ENCODE data around the gene SUPT20HL1.
"Not testable (repeated sequence)": the region's sequence is repeated elsewhere in the genome, so short reads cannot be mapped to it uniquely, and the experiment has no call there.

SUPT20HL1 gene

DNA sequence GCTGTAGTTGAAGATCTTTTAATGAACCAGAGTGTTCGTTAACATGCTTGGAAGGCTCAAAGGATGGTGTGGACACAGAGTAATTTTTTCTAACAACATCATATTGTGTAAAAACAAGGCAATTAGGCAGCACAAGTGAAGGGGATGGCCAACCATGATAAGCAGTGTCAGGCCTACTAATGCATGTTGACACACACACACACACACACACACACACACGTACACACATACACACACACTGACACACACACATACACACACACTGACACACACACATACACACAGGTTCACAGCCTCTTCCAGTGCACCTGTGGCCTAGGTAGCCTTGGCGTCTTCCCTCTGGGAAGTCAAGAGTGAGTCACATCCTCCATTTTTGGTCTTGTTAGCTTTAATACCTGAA lies at the start of gene SUPT20HL1:
TSS of gene SUPT20HL1 (plus strand) at position 368 of the 400 bp plus-strand sequence. CDS start 2,122 bp downstream, outside the sequence.
- no peak for DNase-seq

DNA sequence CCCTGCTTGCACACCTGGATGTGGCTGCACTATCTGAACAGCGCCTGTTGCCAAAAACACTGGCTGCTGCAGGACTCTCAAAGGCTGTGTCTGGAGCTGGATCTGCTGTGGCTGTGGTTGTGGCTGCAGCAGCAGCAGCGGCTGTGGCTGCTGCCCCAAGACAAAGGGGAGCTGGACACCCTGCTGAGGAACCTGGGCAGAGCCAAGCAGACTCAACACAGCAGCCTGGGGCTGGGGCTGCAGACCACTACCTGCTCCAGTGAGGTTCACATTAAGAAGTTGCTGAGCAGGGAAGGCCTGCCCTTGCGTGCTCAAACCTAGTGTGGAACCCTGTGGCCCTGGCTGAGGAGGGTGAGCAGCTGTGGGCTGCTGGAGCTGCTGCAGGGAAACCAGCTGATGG lies 49.5 kb upstream of the SUPT20HL1 start:
- not testable (repeated sequence) for DNase-seq

DNA sequence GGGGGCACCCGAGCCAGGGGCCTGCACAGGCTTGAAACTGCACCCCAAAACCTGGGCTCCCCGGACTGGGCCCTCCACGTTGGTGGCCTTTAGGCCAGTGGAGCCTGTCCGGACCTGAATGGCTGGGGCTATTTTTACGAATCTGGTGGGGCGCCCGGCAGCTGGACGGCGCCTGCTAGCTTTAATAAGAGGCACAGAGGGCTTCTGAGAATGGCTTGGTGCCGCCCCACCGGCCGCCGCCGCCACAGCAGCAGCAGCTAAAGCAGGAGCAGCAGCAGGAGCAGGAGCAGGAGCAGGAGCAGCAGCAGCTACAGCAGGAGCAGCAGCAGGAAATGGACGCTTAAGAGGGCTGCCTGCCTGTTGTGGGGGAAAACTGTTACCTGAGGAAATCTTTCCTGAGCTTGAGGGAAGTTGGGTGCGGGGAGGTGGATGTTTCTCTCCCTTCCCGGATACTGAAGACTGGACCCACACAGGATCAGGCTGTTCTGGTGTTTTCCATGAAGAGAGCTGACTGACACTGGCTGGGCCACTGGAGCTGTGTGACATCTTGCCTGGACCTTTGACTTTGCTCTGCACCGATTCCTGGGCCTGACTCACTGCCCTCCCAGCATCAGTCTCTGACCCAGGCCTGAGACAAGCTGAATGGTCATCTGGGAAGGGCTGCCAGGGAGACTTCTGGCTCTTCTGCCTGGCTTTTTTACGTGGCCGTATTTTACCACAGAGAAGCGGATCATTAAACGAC lies 48.8 kb upstream of the SUPT20HL1 start:
- DNase-seq: not testable (repeated sequence)

DNA sequence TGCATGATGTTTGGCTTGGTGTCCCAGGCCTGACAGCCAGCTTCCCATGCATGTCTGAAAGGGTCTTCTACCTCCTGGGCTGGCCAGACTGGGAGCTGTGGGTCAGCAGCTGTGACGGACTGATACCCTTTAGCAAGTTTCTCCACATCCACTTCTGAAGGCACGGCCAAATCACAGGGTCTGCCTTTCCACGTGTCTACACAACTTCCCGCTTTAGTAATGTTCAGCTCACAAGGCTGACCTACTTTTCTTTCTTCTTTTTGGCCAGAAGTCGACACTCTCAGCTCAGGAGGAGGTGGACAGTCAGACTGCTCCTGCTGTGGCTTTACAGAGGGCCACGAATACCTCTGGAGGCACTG lies 48.2 kb upstream of the SUPT20HL1 start:
- not testable (repeated sequence) for DNase-seq

DNA sequence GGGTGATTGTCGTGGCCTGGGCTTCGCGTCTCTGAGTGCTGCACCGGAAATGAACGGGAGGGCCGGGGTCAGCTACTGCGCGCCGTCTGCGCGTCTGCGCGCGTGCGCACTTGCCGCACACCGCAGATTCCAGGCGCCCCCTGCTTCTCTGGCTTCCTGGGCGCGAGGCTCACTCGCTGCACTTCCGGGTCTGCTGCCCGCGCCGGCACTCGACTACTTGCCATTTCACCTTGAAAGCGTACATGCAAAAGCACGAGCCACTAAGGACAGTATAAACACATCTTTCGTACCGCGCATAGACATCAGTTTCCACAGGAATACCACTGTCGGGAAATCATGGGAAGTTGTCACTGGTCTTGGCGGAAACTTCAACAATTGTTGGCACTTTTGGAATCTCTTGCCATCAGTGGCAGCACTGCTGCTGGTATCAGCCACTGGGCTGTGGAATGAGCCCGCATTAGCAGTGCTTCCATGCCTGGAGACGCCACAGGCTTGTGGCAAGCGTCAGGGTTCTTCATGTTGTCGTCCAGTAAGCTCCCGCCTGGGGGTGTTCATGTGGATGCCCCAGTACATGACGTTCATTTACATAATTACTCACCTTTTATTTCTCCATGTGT lies 46.3 kb upstream of the SUPT20HL1 start, which contains the start of gene SUPT20HL2:
TSS of gene SUPT20HL2 (minus strand) at position 51 of the 617 bp plus-strand sequence. CDS start 754 bp downstream, outside the sequence.
- DNase-seq: no peak

DNA sequence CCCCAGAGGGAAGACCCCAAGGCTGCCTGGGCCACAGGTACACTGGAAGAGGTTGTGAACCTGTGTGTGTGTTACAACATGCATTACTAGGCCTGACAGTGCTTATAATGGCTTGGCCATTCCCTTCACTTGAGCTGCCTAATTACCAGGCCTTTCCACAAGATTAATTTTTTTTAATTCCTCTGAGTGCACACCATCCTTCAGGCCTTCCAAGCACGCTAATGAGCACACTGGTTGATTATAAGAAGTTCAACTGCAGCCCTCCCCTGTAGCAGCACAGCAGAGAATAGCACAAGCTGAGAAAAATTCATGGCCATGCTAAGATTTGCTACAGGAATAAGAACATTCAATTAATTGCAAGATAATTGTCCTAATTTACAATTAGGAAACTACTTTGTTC lies 44.3 kb upstream of the SUPT20HL1 start:
- DNase-seq: no peak

DNA sequence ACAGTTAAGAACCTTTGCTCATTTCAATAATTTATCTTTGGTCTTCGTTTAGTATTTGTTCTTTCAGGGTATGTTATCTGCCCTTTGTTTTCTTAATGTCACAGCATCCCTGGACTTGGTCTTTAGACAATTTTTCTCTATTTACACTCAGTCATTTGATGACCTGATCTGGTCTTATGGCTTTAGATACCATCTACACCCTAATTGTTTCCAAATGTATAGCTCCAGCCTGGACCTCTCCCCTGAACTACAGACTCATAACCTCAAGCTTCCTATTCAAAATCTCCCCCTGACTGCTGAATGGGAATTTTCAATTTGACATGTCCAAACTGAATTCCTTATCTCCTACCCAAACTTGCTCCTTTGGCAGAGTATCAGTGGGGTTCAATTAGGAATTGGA lies 42.9 kb upstream of the SUPT20HL1 start:
- no peak for DNase-seq

DNA sequence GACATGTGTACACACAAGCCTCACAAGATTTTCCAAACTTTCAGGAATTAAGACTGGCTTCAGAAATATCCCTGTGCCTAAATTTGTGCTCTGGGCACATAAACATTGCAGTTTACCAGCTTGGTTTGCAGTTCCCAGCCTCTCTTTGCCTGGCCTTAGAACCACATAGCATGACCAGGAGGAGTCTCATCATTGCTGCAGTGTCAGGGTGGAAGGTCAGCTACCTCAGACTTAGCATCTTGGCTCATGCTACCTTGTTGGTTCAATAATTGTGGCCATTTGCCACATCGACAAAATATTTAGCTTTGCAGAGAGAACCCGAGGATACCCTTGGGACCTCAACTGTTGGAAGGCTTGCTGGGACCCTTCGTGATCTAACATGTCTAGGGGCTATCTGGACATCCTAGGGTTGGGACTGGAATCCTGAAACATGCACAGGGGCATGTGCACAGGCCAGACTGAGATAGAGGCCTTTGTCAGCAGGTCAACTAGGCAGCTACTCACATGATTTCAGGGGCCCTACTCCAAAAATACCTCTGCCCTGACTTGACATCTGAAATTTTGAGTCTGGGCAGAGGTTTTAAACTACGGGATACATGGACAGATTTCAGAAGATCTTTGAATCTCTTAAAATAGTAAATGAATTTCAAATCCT lies 38.6 kb upstream of the SUPT20HL1 start:
- no peak for DNase-seq

DNA sequence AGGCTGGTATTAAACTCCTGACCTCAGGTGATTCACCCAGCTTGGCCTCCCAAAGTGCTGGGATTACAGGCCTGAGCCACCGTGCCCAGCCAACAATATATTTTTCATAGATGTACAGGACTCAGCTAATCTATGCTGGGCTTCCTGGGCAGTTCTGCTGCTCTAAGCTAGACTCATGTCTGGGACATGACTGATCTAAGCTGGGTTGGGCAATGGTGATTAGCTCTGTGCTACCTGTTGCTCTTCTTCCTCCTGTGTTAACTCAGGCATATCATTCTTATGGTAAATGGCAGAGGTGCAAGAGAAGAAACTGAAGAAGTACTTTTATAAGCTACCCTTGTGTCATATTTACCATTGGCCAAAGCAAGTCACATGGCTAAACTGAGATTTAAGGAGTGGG lies 35.2 kb upstream of the SUPT20HL1 start:
- DNase-seq: no peak

DNA sequence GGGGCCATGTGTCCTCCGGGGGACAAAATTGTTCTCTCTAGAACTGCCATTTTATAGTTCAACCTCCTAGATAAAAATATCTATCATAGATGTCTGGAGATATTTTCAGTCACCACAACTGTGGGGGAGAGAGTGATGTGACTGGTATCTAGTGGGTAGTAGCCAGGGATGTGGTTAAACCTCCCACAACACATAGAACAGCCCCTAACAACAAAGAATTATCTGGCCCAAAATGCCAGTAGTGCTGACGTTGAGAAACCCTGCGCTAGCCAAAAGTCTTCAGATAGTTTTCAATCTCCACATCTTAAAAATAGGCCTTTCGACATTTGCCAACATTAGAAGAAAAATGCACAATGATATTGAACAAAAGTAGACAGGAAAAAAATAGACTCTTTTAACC lies 27.6 kb upstream of the SUPT20HL1 start:
- no peak for DNase-seq

DNA sequence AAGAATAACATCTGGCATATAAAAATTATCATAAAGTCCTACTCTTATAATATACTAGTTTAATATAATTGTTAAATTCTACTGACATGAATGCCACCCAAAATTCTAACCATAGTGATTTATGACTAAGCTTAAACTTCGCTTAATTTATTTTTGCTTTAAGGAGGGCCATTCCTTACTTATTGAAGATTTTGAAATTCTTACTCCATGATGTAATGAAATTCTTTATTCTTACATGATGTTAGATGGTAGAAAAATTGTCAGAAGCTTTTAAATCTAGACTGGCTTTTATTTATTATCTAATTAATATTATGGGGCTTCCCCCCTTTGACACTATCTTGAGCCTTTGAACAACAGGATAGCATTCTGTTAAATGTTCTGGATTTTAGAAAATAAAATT lies 27.1 kb upstream of the SUPT20HL1 start:
- no peak for DNase-seq

DNA sequence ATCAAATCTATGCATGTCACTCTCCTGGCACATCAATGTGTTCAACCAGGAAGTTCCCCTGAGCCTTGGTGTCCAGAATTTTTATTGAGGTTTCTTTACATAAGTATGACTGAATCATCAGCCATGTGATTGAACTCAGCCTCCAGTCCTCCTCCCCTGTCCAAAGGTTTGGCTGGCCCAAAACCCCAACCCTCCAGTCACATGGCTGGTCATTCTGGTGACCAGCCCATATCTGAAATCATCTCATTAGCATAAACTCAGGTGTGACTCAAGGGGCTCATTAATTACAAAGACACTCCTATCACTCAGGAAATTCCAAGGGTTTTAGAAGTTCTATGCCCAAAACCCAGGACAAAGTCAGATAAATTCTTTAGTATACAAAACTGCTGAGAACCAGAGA lies 26.0 kb upstream of the SUPT20HL1 start:
- DNase-seq: no peak

DNA sequence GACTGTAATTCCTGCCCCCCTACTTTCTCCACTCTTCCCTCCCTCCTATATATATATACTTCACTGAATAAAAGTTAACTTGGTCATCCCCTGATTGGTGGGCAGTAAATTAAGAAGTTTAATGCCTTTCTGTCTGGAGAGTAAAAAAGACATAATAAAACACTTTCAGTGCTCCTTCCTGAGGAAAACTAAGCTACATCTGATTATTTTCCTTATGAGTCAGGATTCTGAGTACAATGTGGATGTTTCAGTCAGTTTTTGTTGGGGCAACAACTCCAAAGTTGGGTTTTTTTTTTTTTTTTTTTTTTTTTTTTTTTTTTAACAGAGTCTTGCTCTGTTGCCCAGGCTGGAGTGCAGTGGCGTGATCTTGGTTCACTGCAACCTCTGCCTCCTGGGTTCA lies 24.6 kb upstream of the SUPT20HL1 start:
- DNase-seq: no peak

DNA sequence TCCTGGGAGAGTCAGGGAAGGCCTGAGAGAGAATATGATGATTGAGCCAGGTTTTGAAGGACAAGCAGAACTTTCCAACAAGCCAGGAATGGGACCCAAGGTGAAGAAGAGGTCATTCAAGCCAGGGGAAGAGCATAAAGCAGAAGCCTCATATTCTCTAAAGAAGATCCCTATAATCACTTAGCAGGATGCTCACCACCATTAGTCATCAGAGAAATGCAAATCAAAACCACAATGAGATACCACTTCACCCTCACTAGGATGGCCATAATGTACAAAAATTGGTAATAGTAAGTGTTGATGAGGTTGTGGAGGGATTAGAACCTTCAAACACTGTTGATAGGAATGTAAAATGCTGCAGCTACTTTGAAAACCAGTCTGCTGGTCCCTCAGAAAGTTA lies 20.5 kb upstream of the SUPT20HL1 start:
- no peak for DNase-seq

DNA sequence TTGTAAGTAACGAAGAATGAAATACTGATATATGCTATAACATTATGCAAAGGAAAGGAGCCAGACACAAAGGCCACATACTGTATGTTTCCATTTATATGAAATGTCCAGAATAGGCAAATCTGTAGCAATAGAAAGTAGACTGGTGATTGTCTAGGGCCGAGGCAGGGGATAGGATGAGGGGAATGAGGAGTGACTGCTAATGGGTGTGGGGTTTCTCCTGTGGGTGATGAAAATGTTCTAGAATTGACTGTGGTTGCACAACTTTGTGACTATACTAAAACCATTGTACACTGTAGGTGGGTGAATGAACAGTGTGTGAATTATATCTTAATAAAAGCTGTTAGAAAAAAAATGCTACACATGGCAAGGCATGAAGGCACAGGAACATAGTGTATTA lies 19.9 kb upstream of the SUPT20HL1 start:
- DNase-seq: no peak

DNA sequence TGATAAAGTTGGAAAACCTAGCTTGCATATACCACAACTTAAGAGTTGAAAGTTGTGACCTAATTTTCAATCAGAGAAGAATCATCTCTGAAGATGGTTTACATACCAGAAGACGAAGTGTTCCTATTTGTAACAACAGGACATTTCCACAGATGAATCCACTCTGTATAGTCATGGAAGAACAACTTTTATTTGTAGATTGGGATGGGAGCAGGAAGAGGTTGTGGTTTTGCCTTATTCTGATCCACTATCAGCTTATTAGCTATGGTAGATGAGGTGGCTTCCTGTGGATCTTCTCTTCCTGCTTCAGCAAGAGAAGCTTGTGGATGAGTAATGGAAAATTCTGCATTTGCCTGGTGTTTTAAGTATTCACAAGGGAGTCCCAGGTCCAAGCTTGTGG lies 18.6 kb upstream of the SUPT20HL1 start:
- no peak for DNase-seq

DNA sequence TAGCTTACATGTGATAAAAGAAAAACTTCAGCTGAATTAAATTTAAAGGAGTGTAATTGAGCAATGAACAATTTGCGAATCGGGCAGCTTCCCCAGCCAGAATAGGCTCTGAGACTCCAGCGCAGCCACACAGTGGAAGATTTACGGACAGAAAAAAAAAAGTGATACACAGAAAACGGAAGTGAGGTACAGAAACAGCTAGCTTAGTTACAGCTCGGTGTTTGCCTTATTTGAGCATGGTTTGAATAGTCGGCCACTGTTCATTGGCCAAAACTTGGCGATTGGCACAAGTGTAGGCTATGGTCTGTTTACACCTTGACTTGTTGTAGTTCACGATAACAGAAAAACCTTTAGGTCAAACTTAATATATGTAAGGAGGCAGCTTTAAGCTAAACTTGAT lies 16.7 kb upstream of the SUPT20HL1 start:
- DNase-seq: no peak

DNA sequence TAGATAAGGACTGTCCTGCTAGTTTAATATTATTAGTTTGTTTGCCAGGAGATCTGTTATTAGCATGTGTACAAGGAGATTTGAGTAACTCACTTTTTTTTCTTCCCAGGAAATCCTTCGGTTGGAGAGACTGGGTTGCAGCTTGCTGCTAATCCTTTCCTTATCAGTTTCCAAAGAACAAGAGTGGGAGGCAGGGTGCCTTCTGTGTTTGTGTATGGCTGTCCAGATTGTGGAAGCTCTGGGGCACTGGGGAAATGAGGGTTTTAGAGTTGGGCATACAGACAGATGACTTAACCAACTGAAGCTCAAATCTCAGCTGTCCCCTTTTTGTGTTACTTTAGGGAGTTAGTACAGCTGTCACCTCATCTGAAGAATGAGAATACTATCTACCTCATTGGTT lies 12.6 kb upstream of the SUPT20HL1 start:
- no peak for DNase-seq

DNA sequence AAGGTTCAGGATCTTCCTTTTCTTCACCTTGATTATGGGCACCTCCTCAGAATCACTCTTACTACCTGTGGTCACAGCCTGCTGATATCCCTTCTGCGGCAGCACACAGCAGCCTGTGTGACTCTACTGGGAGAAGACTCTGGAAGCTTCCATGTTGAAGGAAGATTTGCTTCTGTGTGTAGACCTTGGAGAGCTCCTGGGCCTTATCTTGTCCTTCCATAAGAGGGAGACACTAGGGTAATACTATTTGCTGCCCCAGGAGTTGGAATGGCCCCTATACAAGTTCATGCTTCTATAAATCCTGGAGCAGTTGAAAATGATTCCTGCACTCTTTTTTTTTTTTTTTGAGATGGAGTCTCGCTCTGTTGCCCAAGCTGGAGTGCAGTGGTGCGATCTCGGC lies 10.2 kb upstream of the SUPT20HL1 start:
- DNase-seq: no peak

DNA sequence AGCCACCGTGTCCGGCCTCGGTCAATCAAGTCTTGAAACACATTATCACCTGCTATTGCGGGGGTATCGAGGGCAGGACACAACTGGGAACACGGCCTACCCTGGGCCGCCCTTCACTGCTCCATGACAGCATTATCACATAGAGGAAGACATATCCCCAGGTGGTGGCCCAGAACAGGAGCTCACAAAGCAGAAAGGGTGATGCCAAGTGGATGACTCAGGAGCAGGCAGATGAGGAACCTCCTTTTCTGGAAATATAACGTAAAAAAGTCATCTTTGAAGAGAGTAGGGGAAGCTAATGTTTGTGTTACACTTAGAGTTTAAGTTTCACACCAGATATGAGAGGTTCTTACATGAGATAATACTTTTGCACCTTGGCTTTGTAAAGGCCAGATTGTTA lies 5.3 kb upstream of the SUPT20HL1 start:
- DNase-seq: no peak

DNA sequence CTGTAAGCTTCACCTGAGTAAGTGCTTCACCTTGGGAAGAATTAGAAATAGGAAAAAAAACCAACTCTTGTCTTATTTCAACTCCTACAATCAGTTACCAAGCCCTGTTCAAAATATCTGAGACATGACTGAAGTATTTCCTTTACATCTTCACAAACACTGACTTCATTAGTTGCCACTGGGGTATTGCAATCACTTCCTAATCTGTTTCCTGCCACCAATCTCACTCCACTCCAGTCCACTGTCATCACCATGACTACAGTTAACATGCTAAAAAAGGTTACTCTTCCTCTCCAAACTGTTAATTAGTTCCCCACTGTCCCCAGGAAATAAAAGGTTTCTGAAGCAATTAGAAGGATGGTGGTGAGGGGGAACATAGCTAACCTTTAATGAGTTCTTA lies 3.3 kb upstream of the SUPT20HL1 start:
- no peak for DNase-seq

DNA sequence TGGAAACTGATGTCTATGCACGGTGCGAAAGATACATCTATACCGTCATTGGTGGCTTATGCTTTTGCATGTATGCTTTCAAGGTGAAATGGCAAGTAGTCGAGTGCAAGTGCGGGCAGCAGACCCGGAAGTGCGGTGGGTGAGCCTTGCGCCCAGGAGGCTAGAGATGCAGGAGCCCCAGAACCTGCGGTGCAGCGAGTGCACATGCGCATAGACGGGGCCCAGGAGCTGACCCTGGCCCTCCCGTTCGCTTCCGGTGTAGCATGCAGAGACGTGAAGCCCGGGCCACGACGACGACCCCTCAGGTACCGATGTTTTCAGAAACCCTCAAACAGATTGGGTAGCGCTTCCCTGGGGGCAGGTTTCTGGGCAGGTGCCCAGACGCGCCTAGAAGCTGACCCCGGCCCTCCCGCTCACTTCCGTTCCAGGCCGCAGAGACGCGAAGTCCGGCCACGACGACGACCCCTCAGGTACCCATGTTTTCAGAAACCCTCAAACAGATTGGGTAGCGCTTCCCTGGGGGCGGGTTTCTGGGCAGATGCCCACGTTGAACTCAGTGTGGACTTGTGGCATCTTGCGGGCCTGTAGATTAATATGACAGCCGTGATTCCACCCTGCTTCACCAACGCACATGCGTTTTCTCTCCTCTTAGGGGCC lies 1.8 kb downstream of the SUPT20HL1 start:
- DNase-seq: not testable (repeated sequence)

DNA sequence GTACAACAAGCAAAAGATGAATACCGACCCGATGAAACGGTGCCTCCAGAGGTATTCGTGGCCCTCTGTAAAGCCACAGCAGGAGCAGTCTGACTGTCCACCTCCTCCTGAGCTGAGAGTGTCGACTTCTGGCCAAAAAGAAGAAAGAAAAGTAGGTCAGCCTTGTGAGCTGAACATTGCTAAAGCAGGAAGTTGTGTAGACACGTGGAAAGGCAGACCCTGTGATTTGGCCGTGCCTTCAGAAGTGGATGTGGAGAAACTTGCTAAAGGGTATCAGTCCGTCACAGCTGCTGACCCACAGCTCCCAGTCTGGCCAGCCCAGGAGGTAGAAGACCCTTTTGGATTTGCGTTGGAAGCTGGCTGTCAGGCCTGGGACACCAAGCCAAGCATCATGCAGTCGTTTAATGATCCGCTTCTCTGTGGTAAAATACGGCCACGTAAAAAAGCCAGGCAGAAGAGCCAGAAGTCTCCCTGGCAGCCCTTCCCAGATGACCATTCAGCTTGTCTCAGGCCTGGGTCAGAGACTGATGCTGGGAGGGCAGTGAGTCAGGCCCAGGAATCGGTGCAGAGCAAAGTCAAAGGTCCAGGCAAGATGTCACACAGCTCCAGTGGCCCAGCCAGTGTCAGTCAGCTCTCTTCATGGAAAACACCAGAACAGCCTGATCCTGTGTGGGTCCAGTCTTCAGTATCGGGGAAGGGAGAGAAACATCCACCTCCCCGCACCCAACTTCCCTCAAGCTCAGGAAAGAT lies 3.2 kb downstream of the SUPT20HL1 start:
- not testable (repeated sequence) for DNase-seq
